HG03039 (cell line): ENCODE measurements around the gene S1PR1.

ENCODE experiments used
- ATAC-seq: cut with Tn5 transposase; IDR thresholded peaks from one replicate; pipeline ENCODE4 v1.9.1; 2021; ENCODE audit warnings: mild to moderate bottlenecking, moderate library complexity; ENCODE audit not compliant: unreplicated experiment

Gene S1PR1

GRCh38 chr1:101245246-101245927 is 8.6 kb downstream of the S1PR1 start:
- ATAC-seq, result no peak

- peak; percentile 95 for ATAC-seq
Measured at GRCh38 chr1:101247404-101248287, 10.8 kb downstream of the S1PR1 start.

- ATAC-seq, result no peak
Measured at GRCh38 chr1:101250222-101250621, 13.4 kb downstream of the S1PR1 start.

DNA sequence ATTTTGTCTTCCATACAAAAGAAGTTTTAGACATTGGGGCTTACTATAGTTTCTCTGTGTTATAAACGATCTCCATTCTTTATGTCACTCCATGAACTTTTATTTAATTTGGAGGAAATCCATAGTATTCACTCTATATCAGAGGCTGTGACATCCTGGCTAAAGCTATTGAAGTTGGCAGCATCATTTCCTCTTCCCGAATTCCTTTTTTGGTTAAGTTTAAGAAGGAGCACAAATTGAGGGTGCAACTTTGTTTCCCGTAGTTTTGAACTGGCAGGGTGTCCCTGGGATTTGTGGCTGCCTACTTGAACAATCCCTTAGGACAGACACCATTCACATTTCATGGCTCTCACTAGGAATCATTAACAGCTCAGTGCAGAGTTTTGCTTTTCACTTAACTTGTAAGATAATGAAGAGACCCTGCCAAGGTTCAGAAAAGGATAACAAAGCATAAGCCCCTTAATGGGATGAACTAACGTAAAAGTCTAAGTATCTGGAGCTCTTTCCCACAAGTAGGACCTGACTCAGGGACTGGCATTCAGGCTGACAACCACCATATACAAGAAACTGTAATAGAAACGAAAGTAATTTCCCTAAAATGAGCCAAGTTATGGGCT is 13.9 kb downstream of the S1PR1 start:
- ATAC-seq, result no peak

GRCh38 chr1:101251504-101251903 is 14.7 kb downstream of the S1PR1 start:
- no peak for ATAC-seq

DNA sequence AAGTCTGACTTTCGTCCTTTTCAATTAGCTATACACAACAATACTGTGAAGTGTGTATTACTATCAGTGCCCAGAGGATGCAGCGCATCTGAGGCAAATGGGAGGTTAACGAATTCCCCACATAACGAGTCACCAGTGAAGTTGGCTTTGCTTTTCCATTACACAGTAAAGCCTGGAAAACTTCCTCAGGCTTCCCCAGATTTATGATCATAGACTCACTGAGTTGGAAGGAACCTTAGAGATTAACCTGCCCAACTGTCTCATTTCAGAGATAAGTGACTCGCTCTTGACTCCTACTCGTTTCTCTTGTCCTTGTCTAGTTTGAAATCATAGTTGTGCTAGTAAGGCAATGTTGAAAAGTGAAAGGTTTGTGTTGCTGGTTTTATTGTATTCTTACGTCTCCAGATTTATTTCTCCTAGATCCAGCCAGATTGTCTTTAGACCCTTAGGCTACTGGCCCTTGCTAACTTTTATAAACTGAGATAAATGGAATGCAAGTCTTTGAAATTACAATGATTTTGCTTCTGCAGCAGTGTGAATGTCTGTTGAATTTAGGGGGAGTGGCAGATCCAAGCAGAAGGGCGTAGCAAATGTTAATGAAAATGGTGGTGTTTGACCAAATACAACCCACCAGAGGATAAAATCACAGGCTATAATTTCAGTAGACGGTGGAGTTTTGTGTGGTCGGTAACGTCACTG is 17.3 kb downstream of the S1PR1 start:
- ATAC-seq, result no peak

DNA sequence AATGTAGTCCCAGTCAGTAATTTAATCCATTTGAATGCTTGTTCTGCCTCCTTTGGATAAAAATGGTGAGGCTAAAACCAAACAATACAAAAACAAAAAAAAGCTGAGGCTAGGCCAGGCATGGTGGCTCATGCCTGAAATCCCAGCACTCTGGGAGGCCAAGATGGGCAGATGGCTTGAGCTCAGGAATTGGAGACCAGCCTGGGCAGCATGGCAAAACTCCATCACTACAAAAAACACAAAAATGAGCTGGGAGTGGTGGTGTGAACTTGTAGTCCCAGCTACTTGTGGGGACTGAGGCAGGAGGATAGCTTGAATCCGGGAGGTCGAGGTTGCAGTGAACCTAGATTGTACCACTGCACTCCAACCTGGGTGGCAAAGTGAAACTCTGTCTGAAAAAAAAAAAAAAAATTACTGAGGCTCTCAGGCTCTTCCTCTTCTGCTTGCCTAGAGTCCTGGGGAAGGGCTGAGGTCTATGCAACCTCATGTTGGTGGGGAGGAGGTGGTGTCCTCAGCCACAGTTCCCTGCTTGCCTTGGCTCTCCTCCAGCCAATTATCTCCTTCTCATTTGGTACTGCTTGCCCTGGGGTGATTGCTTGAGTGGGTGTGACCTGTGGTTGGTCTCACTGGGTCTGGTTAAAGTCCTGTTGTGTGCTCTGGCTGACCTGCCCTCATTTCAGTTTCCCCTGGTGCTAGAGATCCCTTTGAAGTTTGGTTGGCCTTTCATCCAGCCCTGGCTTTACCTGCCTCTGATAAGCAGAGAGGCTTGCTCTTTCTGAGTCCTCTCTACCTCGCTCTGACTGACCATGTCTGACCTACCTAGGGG is 20.9 kb downstream of the S1PR1 start:
- ATAC-seq, result peak; percentile 64

DNA sequence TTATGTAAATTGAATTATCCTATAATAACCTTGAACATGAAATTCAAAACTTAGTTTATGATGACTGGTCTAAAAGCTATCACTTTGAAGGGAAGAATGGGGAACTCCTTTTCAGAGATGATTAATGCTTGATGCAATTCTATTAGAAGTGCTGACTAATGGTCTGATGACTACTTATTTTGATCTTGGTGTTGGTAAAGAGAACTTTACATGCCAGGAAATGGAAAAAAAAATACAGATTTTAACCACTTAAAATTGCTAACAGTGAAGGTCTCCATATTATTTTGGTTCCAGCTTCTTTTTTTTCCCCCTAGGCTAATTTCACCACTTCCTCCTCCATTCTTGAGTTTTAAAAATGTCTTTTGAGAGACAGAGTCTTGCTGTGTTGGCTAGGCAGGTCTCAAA is 22.9 kb downstream of the S1PR1 start:
- ATAC-seq, result no peak

DNA sequence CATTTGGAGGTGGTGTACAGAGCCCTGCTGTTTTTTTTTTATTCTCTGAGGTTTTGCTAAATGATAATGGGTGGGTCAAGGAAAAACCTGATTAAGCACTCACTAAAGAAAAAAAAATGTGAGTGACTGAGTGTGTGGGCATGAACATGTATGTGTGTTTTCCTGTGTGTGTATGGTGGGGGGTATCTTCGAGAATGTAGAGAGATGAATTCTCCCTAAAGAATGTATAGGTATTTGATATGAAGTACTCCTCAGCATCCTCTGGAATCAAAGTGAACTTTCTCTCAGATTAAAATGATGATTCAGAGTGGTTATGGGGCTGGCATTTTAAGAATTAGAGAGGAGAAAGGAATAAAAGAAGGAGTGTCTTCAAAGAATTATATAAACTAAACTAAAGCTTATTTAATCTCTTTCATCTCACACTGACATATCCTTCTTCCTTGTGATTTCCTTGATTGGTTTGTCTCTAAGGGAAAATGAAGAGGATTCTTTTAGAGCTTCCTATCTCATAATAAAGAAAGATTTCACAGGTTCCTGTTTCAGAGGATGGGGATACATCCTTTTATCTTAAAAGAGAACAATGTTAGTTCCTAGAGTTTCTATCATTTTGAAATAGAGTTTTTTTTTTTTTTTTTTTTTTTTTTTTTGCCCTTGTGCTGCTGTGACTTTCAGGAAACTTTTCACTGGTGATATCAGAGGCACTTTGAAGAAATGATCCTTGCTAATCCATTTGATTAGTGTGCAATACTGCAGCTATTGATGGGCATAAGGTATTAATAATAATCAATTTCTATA is 23.9 kb downstream of the S1PR1 start:
- ATAC-seq, result no peak

GRCh38 chr1:101261623-101262022 is 24.8 kb downstream of the S1PR1 start:
- ATAC-seq, result no peak

DNA sequence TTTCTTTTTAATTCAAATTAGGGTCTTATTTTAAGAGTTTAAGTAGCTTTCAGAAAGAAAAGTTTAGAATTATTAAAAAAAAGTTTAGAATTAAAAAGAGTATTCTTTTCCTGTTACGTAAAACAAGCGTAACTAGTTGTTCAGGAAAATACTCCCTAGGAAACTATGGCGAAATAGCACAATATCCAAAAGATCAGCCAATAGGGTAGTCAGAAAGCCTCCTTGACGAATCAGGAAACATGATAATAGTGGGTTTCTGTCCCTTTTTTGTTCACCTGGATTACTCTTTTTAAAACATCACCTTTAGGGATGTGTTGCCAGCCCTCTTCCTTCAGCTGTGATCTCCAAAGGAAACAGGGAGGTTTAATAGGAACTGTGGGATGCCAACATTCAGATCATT is 25.2 kb downstream of the S1PR1 start:
- ATAC-seq, result no peak

GRCh38 chr1:101262630-101263348 is 26.0 kb downstream of the S1PR1 start:
- ATAC-seq, result no peak

DNA sequence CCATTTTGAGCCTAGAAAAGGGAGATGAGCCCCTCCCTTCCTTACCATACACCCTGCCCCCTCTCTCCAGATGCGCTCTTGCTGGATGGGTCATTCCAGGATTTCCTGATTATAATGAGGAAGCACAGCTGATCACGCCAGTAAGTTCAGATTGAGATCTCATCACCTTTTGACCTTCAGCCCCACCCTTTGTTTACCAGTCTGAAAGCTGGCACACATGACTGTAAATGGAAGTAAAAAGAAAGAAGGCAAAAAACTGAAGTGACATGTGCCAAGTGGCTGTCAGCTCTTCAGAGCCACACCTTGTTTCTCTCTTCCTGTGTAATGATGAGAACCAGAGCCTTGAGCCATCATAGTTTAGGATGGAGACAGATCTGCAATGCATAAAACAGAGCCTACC is 27.9 kb downstream of the S1PR1 start:
- ATAC-seq, result no peak

DNA sequence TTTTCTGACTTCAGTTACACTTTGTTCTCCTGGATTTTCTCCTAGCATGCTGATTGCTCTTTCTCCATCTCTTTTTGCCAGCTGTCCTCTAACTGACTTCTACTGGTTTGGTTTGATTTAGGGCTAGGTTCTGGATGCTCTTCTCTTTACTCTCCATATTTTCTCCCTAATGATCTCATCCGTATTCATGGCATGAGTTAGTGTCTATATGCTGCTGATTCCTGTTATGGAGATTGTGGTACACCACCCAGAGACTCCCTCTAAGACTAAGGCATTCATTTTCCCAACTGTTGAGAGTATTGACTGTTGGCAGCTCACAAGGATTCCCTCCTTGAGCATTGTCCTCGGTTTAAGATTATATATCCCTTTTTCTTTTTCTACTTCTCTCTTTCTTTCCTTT is 28.9 kb downstream of the S1PR1 start:
- ATAC-seq, result no peak

GRCh38 chr1:101267082-101267481 is 30.3 kb downstream of the S1PR1 start:
- no peak for ATAC-seq

DNA sequence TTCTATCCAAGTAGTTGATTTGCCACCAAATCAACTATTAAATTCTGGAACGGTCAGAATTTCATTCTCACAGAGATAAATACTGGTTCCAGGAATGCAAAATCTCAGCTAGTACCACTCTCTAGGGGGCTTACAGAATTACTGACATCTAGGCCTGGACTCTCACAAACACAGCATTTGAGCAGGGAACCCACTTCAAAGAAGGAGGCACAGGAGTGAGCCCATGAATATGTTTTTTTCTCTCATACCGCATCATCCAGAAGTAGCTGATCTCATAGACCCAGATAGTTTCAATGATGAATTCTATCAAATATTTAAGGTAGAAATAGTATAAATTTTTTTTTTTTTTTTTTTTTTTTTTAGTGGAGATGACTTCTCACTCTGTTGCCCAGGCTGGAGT is 32.1 kb downstream of the S1PR1 start:
- no peak for ATAC-seq

DNA sequence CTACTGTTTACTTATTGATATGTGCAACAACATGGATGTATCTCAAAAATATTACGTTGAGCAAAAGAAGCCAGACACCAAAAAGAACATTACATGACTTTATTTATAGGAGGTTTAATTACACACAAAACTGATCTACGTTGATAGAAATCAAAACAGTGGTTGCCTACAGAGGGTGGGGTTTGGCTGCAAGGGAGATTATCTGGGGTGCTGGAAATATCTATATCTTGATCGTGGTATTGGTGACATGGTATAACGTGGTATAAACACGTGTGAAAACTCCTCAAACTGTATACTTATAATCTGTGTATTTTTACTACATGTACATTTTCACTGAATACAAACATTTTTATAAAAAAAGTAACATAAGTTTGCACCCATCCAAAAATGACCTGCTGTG is 38.9 kb downstream of the S1PR1 start:
- no peak for ATAC-seq

DNA sequence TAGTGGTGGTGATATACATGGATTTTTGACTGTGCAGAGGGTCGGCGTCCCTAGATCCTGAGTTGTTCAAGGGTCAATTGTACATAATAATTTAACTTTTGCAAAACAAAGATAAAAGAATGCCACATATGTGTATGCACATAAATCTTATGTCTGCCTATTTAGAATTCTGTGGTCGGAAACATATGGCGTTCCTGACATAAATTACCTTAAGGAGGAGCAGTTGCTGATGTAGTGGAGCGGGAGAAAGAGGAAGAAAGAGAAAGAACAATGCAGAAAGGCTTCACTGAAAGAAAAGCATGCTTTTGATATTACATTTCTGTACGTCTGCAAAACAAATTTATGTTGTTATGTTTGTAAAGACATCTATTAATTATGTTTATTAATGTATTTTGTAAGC is 40.0 kb downstream of the S1PR1 start:
- ATAC-seq, result no peak

GRCh38 chr1:101278238-101278637 is 41.4 kb downstream of the S1PR1 start:
- no peak for ATAC-seq
